Activated T-helper 1 cell treated with Interleukin-2 at 50 U/mL for 16 hours (primary cell): ENCODE results near the gene EDIL3.
"Not testable (repeated sequence)": the region's sequence is repeated elsewhere in the genome, so short reads cannot be mapped to it uniquely, and the experiment has no call there.

Experiments
- DNase-seq: peaks from one replicate; pipeline ENCODE4 v3.0.0-alpha.2; 2020; ENCODE audit warnings: low read depth

The EDIL3 gene

DNA sequence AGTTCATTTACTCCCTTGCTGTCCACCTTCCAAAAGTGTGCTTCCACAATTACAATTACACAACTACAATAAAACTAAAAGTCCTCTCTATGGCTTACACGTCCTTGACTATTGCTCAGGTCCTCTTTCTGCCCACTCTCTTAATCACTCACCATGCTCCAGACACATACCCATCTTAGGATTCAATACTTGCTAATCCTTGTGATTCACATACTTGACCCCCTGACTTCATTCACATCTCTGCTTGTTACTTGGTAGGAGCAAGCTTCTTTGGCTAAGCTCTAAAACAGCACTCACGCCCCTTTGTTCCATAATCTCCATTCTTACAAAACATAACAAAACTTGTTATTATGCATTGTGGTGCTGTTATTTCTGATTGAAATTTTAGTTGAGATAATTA is 215.8 kb downstream of the EDIL3 start:
- no peak for DNase-seq

DNA sequence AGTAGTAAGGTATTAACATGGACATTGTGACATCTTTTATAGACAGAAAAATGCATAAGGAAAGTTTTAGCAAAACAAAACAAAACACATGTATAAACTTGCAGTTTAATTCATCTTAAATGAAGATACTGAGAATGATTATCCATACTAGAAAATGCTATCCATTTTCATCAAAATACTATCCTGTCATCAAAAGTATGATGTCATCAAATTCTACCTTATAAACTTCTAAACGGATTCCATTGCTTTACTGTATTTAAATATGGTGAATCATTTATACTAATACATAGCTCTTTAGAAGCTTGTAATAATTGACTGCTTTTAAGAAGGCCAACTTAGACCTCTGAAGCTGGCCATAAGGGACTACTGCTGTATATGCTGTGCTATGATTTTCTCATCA is 221.0 kb downstream of the EDIL3 start:
- DNase-seq, result no peak

DNA sequence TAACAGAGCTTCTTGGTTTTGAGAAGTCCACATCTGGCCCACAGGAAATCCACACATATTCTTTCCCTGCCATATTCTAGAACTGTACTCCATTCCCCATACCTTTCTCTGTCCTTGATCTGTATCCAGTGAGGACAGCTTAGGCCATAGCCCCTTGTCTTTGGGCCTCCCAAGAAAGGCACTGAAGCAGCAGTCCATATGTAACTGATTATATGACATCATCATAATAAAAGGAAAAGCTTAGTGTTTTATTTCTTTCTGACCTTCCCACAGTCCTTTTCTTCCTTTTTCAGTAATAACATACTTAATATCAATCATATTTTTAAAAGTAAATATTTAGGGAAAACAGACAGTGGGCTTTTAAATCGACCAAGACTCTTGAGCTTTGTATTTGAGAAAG is 222.0 kb downstream of the EDIL3 start:
- DNase-seq, result no peak

DNA sequence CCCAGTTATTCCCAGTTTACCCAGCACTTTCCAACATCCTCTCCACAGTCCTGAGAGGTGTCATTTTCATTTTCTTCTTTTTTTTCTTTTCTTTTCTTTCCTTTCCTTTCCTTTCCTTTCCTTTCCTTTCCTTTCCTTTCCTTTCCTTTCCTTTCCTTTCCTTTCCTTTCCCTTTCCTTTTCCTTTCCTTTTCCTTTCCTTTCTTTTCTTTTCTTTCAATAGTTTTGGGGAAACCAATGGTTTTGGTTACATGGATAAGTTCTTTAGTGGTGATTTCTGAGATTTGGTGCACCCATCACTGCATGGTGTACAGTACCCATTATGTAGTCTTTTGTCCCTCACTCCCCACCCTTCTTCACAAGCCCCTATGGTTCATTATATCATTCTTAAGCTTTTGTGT is 224.0 kb downstream of the EDIL3 start:
- DNase-seq, result not testable (repeated sequence)

DNA sequence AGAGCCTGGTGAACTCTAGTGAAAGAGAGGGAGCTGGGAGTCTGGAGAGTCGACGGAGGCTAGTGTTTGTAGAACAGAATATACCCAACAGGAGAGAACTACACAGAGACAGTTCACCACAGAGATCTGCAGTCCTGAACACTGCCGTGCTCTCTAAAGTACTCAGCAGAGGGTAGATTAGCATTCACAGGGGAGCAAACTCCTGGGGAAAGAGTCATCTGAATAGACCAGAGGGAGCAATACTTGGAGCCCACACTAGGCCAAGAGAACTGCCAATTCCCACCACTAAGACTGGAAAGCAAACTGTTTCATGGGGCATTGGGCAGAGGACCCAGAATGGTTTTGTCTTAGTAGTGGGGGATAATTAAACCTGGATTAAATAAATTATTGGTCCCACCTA is 235.6 kb downstream of the EDIL3 start:
- DNase-seq, result no peak

DNA sequence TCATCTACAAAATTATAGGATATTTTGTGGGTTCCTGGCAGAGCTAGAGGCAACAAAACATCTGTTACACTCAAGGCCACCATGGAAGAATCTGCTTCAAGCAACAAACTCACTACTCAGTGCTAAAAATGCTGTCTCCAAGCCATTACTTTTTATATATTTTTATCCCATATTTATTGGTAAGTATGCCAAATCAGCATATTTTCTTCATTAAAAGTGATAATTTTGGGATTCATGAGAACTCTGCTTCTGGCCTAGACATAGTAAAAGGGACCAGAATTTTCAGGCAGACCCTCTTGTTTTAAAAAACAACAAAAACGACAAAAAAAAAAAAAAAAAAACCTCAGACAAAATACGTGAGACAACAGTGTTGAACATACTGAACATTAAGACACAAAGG is 236.0 kb downstream of the EDIL3 start:
- no peak for DNase-seq

DNA sequence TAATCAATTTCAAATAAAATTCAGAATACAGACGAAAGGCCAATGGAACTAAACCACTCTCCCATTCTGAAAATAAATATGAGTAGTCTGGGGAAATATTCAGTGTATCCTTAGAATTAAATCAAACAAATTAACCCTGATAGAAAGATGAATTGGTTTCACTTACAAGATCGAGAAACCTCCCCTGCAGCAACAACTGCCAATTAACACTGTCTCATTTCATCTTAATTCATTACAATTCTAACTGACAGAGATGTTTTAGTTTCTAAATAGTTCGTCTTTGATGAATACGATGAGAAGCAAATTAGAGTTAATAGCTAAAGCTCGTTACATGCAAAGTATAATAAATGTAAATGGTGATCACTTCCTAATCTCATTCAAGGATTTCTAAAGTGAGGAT is 247.1 kb downstream of the EDIL3 start:
- no peak for DNase-seq

DNA sequence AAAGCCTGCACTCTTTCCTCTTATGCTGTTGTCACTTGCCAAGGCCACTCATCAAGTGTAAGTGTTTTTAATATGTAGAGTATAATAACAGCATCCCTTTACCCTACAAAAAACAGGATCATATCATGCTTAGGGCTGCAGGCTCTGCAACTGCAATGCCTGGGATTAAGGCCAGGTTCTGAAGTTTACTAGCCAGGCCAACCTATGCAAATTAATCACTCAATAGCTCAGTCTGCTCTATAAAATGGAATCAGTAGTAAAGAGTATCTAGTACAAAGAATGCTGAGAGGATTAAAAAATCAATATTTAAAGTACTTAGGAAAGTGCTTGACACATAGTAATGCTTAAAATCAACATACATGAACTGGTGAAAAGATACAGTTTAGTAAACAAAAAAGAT is 253.3 kb downstream of the EDIL3 start:
- DNase-seq, result no peak

DNA sequence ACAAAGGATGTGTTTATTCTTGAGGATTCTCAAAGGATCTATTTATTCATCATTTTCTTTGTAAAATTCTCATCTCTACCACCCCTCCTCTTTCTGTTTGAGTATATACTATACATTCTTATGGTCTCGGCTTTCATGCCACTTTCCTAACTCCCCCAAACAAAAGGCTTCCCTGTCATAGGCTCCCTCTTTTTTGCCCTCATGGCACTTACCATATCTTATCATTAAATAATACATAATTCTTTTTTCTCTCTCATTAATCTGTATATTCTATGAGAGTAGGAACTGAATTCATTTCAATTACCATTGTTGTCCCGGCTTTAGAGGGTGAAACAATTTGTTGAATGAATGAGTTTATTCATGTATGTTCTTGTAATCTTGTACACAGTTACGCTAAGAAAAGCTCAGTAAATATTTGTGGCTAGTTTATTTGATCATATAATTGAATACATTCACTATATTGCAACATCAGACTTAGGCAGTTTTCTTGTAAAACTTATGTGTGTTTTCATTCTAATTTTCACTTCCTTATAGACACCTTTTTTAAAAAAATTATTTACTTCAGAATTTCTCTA is 254.6 kb downstream of the EDIL3 start:
- no peak for DNase-seq

DNA sequence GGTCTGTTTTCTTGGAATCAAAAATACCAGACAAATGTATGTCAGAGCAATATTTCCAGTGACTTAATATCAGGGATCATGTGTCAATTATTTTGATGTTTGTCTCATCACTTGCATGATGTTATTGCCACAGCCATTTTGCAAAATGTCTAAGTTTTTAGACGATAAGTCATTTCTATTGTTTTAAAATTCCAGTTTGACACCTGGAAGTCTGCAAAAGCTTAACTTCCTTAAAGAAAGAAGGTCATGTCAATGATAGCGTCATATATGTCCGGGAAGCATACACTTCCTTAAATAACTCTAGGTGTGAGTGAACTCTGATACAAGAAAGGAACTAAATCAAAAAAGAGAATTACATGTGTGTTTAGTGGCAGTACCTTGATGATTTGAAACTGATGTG is 259.5 kb downstream of the EDIL3 start:
- no peak for DNase-seq

DNA sequence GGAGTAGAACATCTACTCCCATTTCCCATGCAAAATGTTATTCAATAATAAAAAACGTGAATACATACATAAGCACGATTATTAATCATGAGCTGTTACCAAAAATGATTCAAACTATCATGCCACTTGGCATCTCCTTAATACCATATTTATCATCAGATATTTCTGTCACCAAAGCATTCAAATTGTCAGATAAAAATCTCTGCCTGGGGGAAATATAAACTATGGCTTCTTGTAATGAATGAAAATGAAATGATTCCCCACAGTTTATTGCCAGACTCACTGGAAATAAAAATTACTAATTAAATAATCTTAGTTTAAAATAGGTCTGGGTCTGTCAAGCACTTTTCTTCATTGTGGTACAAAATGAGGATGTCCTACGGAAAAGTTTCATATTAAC is 265.4 kb downstream of the EDIL3 start:
- no peak for DNase-seq

DNA sequence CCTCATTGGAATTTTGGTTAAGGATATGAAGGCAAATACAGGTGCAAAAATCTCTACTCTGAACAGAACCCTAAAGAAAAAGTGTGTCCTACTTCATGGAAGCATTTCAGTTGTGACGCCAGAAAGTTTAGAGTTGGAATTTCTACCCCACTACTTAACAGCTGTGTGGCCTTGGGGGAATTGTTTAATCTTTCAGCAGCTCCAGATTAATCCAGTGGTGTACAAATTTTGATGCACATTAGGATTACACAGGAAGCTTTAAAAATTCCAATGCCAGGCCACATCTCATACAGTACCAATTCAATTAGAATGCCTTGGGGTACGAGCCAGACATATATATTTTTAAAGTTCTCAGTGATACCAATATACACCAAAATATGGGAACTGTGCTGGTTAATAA is 266.1 kb downstream of the EDIL3 start:
- DNase-seq, result no peak

DNA sequence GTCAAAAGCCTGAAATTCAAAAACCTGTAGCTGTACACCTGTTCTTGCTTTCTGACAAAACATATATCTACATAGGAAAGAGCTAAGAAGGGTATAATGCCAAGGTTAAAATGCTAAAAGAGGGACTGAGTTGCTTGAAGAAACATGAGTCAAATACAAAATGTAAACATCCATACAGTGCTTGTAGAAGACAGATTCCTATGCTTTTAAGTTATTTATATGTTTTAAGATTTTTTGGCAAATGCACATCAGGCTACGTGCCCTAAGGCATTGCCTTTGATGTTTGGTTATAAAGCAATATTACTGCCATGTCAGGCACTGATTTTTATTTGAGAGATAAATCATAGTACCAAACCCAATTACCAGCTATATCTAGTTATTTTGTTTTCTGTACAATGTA is 269.0 kb downstream of the EDIL3 start:
- DNase-seq, result no peak

DNA sequence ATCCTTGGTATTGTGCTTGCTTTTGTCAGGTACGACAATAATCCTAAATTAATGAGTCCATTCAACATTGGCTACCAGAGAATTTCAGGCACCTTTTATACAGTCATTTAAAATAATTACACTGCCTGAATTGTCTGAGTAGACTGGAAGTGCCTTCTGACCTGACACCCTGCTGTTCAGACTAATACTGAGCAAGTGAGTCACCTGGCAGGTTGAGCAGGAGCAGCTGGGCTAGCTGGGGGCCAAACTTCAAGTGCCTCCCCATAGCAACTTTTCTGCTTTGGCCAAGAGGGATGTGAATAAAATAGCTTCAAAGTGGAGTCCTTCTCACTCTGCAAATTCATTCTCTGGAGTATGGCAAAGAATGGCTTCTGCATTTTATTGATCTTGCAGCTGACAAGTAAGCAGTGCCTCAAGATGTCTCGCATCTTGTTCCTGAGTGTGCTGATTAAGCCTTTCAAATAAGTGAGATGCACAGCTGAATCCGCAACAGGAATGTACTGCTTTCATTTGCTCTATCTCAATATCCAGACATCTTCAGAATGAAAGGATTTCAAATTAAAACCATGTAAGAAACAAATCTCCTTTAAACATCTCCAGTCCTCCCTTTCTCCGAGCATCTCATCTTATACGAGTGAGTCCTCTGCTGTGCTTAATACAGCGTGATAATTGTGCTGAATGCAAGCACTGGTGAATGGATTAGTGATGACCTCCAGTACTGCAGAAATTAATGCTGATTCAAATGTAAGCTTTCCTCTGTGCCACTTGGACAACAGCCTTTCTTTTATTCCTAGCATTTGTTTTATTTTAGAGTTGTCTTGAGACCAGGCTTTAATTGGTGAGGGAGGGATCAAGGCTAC is 271.2 kb downstream of the EDIL3 start:
- no peak for DNase-seq

DNA sequence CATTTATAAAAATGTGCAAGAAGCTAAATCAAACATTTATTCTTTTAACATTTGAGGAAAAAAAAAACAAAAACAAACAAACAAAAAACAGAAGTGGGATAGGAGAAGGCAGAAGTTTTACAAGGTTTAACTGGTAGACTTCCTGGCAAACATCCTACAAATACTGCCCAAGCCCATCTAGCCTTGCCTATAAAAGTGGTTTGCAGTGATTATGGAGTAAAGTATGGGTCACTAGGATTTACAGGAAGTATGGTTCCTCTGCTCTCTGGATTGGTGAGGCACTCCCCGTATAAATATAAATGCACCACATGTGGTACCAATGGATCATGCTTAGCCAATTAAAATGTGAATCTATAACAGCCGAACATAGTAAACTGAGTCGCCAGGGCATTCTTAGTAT is 291.9 kb downstream of the EDIL3 start:
- no peak for DNase-seq

DNA sequence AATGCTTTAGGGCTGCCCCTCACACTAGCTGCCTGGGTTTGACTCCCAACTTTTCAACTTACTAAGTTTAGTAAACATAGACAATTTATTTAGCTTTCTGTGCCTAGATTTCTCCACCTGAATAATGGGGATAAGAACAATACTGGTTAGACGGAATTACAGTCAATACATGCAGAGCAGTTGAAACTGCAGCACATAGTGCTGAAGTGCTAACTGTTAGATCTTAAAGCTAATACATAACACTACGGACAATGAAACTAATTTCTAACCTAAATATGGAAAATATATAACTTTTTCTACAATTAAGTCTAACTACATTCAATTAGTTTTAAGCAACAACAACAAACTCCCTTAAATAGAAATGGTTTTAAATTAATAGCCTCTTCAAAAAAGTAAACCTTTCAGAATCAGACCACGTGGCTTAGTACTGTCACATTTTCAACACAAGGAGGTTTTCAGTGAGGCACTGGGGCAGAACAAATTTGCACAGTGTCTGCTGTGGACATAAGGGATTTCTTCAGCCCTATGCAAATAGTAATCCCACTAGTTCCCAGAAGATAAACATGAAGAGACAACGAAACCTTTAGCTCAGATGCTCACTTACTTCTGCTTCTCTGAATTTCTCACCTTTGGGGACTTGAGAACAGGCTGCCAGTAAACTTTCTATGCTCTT is 293.4 kb downstream of the EDIL3 start:
- DNase-seq, result no peak

DNA sequence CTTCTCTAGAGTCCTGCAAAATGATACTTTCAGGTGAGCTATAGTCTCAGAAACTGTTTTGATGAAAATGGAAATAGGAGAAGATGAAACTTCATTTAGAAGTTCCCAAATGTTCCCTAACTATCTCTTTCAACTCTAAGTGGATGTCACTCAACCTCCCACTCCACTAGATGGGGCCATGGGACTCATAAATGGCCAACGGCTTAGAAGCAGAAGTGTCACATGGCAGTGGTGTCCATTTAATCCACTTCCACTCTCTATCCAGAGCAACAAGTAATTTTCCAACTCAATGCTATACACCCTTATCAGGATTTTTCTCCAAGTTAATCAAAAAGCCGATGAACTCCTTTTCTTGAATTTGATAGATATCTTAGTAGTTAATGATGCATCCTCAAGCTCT is 295.7 kb downstream of the EDIL3 start:
- DNase-seq, result no peak

DNA sequence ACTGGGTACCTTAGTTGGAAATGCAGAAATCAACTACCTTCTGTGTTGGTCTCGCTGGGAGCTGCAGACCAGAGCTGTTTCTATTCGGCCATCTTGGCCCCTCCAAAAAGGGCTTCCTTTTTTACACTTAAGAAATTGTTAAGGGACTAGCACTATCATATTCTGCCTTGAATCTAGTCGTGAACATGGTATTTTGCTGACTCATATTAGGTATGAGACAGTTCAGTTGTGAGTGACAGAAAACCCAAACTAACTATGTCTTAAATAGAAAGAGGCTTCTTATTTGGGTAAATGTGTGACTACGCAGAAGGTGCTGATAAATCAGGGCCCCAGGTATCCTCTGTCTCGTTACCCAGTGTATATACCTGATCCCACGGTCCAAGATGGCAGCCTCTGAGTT is 298.2 kb downstream of the EDIL3 start:
- DNase-seq, result no peak

DNA sequence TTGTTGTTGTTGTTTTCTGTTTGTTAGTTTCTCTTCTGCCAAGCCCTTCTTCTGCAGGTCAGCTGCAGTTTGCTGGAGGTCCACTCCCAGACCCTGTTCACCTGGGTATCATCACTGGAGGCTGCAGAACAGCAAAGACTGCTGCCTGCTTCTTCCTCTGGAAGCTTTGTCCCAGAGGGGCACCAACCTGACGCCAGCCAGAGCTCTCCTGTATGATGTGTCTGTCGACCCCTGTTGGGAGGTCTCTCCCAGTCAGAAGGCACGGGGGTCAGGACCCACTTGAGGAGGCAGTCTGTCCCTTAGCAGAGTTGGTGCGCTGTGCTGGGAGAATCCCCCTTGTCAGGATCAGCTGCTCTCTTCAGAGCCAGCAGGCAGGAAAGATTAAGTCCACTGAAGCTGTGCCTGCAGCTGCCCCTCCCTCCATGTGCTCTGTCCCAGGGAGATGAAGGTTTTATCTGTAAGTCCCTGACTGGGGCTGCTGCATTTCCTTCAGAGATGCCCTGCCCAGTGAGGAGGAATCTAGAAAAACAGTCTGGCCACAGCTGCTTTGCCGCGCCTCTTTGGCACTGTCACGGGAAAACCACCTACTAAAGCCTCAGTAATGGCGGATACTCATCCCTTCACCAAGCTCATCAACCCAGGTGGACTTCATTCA is 299.2 kb downstream of the EDIL3 start:
- DNase-seq, result no peak

DNA sequence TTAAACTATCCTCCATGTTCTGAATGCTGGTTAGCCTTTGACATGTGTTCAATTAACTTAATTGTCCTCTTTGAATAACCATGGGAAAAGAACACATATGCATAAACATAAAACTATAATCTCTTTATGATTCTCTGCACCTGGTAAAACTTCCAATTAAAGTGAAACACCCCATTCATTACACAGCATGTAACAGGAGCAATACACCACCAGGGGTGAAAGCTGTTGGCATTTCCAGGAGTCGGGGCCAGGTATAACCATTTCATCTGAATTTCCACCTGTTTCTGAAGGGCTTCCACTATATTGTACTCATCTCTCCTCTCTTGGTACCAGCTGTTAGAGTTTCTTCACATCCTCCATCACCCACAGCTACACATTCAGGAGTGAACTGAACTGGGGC is 303.8 kb downstream of the EDIL3 start:
- no peak for DNase-seq

DNA sequence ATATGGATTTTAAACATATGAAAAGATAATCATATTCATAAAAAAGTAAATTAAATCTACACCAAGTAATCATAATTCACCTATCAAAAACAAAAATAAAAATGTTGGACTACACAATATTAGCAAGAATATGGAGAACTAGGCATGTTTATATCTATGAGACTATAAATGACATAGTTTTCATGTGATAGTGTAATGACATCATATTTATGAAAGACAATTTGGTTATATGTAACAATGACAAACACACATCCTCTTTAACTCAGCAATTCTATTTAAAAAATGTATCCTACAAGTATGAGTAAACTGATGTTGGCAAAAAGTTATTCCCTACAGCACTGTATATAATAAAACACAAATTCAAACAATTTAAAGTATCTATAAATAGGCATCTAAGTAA is 312.3 kb downstream of the EDIL3 start:
- DNase-seq, result no peak

DNA sequence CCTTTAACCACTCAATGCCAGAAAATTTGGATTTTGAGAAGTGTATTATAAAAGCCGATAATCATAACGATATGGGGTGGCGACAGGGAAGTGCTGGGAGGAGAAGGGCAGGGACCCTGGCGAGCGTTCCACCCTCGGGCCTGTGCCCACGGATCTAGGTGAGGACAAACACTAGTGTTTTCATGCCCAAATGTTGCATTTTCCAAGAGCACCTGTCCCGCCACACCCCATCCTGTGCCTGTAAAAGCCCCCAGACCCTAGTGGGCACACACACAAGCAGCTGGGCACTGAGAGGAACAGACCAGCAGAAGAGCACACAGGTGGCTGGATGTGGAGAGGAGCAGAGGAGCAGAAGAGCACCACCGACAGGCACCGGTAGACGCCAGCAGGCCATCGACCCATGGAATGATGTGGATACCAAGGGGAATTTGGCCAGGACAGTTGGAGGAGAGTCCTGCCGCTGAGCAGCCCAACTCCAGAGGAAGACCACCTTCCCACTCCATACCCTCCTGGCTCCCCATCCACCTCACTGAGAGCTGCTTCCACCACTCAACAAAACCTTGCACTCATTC is 315.0 kb downstream of the EDIL3 start:
- DNase-seq, result no peak

DNA sequence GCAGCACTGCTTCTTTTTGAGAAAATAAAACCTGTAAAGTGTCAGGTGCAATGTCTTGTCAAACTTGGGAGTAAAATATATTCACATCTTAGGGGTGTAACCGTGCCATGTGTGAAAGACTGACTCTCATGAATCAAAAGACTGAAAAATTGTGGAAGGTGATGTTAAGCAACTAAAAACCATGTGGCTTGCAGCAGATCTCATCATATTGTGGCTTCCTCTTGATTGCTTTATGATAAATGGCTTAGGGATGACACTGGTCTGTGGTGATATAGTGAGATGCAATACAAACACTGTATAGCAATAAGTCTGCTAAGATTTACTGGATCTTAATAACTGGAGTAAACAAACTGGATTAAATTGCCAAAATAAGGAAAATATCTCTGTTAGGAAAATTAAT is 321.6 kb downstream of the EDIL3 start:
- no peak for DNase-seq
